Stimulated activated CD4-positive, alpha-beta T cell treated with anti-CD3 and anti-CD28 coated beads, Interleukin-4, amount 100 ng/mL, for 48 hours (primary cell): ENCODE measurements around the gene TSPAN14.
"Not testable (repeated sequence)": the region's sequence is repeated elsewhere in the genome, so short reads cannot be mapped to it uniquely, and the experiment has no call there.

Experiments used
- DNase-seq, 2 donors: peaks; one replicate each; pipeline ENCODE4 v3.0.0-alpha.2; 2020; ENCODE audit warnings: low read depth in 2 of 2

TSPAN14 gene

DNA sequence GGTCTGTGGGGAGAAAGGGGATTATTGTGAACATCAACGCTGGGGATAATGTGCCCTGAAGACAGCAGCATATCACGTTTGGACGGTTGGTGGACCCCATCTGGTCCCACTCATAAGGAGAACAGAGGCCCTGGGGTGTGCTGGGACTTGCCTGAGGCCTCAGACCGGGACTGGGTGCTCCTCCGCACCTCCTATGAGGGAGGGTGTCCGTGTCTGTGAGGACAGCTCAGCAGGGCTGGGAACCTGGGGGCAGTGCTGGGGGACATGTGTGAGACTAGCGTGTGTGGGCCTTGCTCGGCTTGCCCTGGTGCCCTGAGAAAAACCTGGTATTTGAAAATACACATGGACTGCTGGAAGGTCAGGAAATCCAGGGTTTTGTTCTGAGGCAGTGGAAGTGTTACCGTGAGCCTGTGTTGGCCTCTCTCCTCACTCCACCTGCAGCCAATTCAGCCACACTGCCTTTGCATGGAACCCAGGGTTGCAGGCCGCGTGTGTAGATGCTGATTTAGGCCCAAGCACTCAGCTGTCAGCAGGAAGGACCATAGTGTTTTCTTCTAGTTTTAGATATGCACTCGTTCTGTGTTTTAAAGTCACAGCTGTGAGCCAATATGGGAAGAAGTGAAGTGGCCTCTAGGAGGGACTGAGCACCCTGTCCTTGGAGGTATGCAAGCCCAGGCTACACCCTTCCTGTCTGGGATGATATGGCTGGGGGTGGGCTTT is 70.2 kb downstream of the TSPAN14 start:
- DNase-seq = no peak

DNA sequence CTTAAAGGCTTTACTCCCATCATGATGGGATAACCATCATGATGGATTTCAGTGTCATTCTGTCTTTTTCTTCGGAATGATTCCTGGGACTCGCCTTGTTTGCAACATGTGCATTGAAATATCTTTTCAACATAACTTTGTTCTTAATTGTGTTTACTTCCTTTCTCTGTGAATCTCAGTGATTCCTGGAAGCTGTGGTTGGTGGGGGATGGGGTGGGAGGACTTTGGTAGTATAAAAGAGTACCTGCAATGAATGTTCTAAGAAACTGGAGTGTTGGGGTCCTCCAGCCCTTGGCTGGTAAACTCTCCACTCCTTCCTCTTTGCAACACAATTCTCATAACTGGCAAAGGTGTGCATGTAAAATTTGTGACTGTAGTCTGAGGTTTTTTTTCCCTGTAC is 72.1 kb downstream of the TSPAN14 start:
- no peak for DNase-seq

DNA sequence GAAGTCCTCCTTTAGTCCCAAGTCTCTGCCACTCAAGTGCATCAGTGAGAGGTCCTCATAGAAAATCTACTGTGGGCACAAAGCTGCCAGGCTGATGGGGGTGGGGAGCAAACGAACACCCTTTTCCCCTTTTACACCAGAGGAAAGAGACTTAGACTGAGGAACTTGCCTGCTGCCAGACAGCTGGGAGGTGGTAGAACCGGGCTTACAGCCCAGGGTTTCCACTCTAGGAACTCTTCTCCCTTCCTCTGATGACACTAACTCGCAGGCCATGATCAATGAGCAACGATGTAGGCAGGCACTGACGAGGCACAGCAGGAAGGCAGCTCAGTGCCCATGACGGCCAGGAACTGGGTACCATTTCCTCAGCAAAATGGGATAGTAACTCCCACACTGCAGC is 72.6 kb downstream of the TSPAN14 start:
- DNase-seq = no peak

GRCh38 chr10:80528185-80528700 is 74.1 kb downstream of the TSPAN14 start:
- no peak for DNase-seq

- DNase-seq = no peak
Observed at GRCh38 chr10:80528901-80529300, 74.8 kb downstream of the TSPAN14 start.

GRCh38 chr10:80529604-80530003 is 75.5 kb downstream of the TSPAN14 start:
- no peak for DNase-seq

- peak; percentile 32 to 34 for DNase-seq
Observed at GRCh38 chr10:80530251-80530650, 76.1 kb downstream of the TSPAN14 start.

DNA sequence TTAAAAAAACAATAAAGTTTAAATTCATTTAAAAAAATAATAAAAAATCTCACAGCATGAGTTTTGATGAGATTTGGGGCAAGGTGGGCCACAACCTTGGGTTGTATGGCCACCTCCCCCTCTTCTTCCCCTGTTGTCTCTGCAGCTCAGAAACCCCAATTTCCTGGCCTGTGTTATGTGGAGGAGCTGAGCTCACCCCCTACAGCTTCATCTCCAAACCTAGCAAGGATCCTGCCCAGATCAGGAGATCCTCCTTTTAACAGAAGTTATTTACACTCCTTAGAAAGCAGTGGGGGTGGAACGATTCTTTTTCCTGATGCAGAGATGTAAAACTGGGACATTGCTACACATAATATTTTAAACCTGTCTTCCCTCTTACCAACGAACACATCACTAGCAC is 76.7 kb downstream of the TSPAN14 start:
- DNase-seq = no peak

- DNase-seq = no peak
Observed at GRCh38 chr10:80532571-80532970, 78.5 kb downstream of the TSPAN14 start.

- DNase-seq = not testable (repeated sequence)
Observed at GRCh38 chr10:80534059-80534458, 79.9 kb downstream of the TSPAN14 start.

- not testable (repeated sequence) for DNase-seq
Observed at GRCh38 chr10:80534646-80535045, 80.5 kb downstream of the TSPAN14 start.

- peak; percentile 65 to 66 for DNase-seq
Observed at GRCh38 chr10:80535671-80536360, 81.7 kb downstream of the TSPAN14 start.

GRCh38 chr10:80536361-80536835 is 82.3 kb downstream of the TSPAN14 start:
- no peak for DNase-seq

GRCh38 chr10:80537086-80537735 is 83.1 kb downstream of the TSPAN14 start:
- no peak for DNase-seq

DNA sequence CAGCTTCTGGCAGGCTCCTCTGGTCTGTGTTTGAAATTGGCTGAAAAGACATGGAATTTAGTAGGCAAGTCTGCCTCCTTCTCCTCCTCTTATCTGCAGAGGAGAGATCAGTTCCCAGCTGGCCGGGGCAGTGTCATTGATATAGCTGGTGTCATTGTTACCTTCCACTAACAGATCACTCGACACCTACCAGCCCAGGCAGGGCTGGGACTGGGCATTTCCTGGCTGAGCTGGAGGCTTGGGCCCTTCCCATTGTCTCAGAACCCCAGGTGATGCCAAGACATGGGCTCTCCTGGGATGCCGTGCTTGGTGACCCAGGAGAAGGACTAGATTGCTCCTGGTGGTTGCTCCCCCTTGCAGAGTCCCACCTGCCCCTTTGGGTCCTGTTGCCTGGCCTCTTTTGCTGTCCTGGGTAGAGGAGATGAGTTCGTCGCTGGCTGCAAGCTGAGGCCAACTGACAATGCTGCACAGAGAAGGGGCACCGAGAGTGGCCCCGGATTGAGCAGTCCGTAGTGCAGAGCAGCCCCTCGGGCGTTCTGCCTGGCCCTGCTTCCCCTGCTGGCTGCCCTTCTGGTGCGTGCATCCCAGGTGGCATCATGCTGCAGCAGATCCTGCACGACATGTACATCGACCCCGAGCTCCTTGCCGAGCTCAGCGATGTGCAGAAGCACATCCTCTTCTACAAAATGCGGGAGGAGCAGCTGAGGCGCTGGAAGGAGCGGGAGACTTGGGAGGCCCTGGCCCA is 83.8 kb downstream of the TSPAN14 start, which contains the start of gene SH2D4B:
Gene SH2D4B (plus strand): TSS at position 167 of the 745 bp plus-strand sequence. CDS start 430 bp downstream, at position 597.
- no peak for DNase-seq

DNA sequence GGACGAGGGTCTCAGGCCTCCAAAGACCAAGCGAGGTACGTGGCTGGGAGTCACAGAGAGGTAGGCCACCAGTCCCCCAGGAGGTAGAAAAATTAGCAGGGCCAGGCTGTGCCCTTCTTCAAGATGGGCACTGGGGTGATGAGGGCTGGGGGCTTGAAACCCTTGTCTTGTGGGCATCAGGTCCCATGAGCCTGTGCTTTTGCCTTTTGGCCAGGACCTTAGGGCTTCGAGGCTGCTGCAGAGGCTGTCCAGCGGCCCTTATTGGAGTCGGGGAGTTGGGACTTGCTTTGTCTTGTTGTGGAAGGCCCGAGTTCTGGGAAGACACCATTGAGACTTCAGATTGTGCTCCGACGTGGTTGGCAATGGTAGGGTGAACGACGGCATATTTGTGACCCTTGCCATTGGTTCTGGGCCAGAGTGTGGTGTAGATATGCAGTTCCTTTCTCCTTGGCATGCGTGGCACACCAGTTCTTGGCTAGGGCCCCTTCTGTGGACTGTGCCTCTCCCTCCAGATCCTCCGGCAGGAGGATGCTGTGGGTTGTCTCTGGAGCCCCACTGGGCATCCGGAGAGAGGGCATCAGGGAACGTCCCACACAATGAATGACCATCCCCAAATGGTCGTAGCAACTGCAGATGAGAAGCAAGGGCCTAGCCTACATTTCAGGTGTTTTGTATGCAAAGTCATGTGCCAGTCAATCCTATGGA is 84.5 kb downstream of the TSPAN14 start:
- no peak for DNase-seq

DNA sequence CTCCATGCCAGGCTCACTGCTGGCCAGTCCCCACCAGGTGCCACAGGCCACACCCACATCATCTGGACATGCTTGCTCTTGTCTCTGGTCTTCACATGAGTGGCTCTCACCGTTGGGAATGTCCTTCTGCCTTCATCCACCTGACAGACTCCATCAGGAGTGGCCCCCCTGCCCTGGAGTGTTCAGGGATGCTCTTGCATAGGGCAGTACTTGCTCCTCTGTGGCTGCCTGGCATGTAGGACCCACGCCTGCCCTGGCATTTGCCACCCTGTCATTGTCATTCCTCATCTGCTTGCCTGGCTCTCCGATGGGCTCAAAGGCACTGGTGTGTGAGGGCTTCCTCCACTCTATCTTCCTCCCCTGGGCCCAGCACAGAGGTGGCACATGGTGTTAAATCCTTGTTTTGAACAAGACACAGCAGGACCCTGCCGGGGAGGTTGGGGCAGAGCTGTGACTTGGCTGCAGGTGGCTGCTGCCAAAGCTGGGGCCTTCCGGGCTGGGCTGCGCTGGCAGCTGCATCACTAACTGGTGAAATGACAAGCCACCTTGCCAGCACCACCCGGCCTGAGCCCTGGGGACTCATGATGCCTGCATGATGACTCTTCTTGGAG is 85.4 kb downstream of the TSPAN14 start:
- DNase-seq = no peak

GRCh38 chr10:80540136-80540535 is 86.0 kb downstream of the TSPAN14 start:
- no peak for DNase-seq

GRCh38 chr10:80540618-80540980 is 86.5 kb downstream of the TSPAN14 start:
- no peak for DNase-seq

- no peak for DNase-seq
Observed at GRCh38 chr10:80540981-80541750, 87.1 kb downstream of the TSPAN14 start.
